Measurements from ENCODE around the gene VRK1. TPM values are rescaled to one million over a fixed set of nuclear protein-coding genes. Genes with fewer than 3 reads are reported as not detected.

The VRK1 gene
- total RNA-seq, 1 experiment from 2014 or later, result 39.1 TPM

DNA sequence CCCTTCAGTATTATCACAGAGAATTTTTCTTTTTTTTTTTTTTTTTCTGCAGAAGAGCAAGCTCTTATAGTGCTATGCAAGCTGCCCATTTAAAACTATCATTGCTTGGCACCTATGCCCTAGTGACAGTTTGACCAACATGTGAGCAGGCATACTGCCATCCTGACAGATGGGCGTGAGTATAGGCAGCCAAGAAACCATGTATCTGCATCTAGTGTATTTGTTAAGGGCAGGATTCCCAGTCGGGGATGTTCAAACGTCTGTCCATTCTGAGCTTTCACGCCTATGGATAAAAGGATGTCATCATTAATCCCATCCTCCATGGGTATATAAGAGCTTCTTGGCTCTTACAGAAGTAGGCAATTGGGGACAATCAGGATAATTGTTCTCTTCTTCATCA is 8.8 kb downstream of the VRK1 start:
- ATAC-seq, result no peak; the same call in none of the 2 replicates
- Histone ChIP-seq H3K9me3 (ENCODE audit: low read length) (no peaks in the 10 kb centered on the region), H3F3A (ENCODE audit: low read length, unreplicated experiment) (no peaks in the 10 kb centered on the region), H4K20me1 (ENCODE audit: low read length) (peaks cover 11% of the 10 kb centered on the region), H2AFZ (ENCODE audit: low read length) (no peak overlapping the region), H3K36me3 (ENCODE audit: low read depth, low read length) (no peaks in the 10 kb centered on the region; the same call in 1 of the 2 replicates), H3K4me1 (ENCODE audit: insufficient read depth, low read length) (peaks cover 15% of the 10 kb centered on the region; the same call in 1 of the 2 replicates), H3K79me2 (ENCODE audit: low read length) (peaks cover 100% of the 10 kb centered on the region), H3K4me3 (ENCODE audit: low read length) (no peak overlapping the region), H3K27ac (ENCODE audit: low read length) (no peak overlapping the region), H3K9me2 (replicated peaks; ENCODE audit: low read length) (no peaks in the 10 kb centered on the region), H3K4me2 (ENCODE audit: low read length) (no peak overlapping the region), H3K27me3 (ENCODE audit: low read length) (no peaks in the 10 kb centered on the region), H3K9ac (ENCODE audit: low read length) (no peak overlapping the region)
- CTCF ChIA-PET, result no interaction called here
- DNase-seq, result peak; percentile 15
- no TSS peak for BruUV-seq (replicated peaks)
- intact Hi-C loops (cut with micrococcal nuclease), result no loop called here
- TF ChIP-seq CTCF (conservative IDR thresholded peaks at IDR 0.05; ENCODE audit: low read depth, low read length), result no peak
- TF ChIP-seq EZH2 (IDR thresholded peaks at IDR 0.05; ENCODE audit: low read length, unreplicated experiment), result no peak
- no peak for TF ChIP-seq EZH2phosphoT487 (IDR thresholded peaks at IDR 0.05; ENCODE audit: borderline replicate concordance, low read length)
- POLR2A ChIA-PET (ENCODE audit: unreplicated experiment), result no interaction called here

DNA sequence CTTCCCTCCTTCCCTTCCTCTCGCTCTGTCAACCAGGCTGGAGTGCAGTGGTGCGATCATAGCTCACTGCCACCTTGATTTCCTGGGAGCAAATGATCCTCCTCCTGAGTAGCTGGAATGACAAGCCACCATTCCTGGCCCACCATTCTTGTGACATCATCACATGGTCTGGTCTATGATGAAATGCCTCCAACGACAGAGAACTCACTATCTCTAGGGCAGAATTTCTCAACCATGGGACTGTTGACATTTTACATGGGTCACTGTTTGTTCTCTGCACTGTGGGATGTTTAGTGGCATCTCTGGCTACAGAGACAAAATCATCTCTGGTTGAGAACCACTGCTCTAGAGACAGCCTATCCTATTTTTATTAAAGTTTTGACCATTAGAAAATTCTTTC is 9.7 kb downstream of the VRK1 start:
- Histone ChIP-seq H2AFZ (ENCODE audit: low read length) (no peak overlapping the region), H3F3A (ENCODE audit: low read length, unreplicated experiment) (no peaks in the 10 kb centered on the region), H3K4me3 (ENCODE audit: low read length) (no peak overlapping the region), H3K9me2 (replicated peaks; ENCODE audit: low read length) (no peaks in the 10 kb centered on the region), H3K9ac (ENCODE audit: low read length) (no peak overlapping the region), H3K4me2 (ENCODE audit: low read length) (no peak overlapping the region), H3K4me1 (ENCODE audit: insufficient read depth, low read length) (peaks cover 24% of the 10 kb centered on the region; the same call in 1 of the 2 replicates), H3K9me3 (ENCODE audit: low read length) (no peaks in the 10 kb centered on the region), H3K36me3 (ENCODE audit: low read depth, low read length) (no peaks in the 10 kb centered on the region; the same call in 1 of the 2 replicates), H4K20me1 (ENCODE audit: low read length) (peaks cover 9% of the 10 kb centered on the region; the same call in 1 of the 2 replicates), H3K79me2 (ENCODE audit: low read length) (peaks cover 100% of the 10 kb centered on the region), H3K27ac (ENCODE audit: low read length) (no peak overlapping the region), H3K27me3 (ENCODE audit: low read length) (no peaks in the 10 kb centered on the region)
- POLR2A ChIA-PET (ENCODE audit: unreplicated experiment), result no interaction called here
- CTCF ChIA-PET, result interaction anchor here (0.7 kb wide), 1 partner anchor 248 kb away, joined by 3 read pairs; no protein-coding TSS in a partner anchor
- no TSS peak for BruUV-seq (replicated peaks)
- TF ChIP-seq CTCF (conservative IDR thresholded peaks at IDR 0.05; ENCODE audit: low read depth, low read length), result no peak
- no peak for TF ChIP-seq EZH2 (IDR thresholded peaks at IDR 0.05; ENCODE audit: low read length, unreplicated experiment)
- TF ChIP-seq EZH2phosphoT487 (IDR thresholded peaks at IDR 0.05; ENCODE audit: borderline replicate concordance, low read length), result no peak
- ATAC-seq (no peak), DNase-seq (no peak)
- intact Hi-C loops (cut with micrococcal nuclease), result no loop called here

- Histone ChIP-seq H3K9me3 (ENCODE audit: low read length) (no peaks in the 10 kb centered on the region), H3K36me3 (ENCODE audit: low read depth, low read length) (no peaks in the 10 kb centered on the region; the same call in 1 of the 2 replicates), H3K27ac (ENCODE audit: low read length) (no peak overlapping the region), H3F3A (ENCODE audit: low read length, unreplicated experiment) (no peaks in the 10 kb centered on the region), H3K79me2 (ENCODE audit: low read length) (peaks cover 100% of the 10 kb centered on the region), H3K4me1 (ENCODE audit: insufficient read depth, low read length) (peaks cover 27% of the 10 kb centered on the region; the same call in 1 of the 2 replicates), H3K9me2 (replicated peaks; ENCODE audit: low read length) (no peaks in the 10 kb centered on the region), H3K27me3 (ENCODE audit: low read length) (no peaks in the 10 kb centered on the region), H3K9ac (ENCODE audit: low read length) (no peak overlapping the region), H3K4me3 (ENCODE audit: low read length) (no peak overlapping the region), H2AFZ (ENCODE audit: low read length) (no peak overlapping the region), H3K4me2 (ENCODE audit: low read length) (no peak overlapping the region), H4K20me1 (ENCODE audit: low read length) (peaks cover 5% of the 10 kb centered on the region; the same call in 1 of the 2 replicates)
- CTCF ChIA-PET, result no interaction called here
- TF ChIP-seq EZH2phosphoT487 (IDR thresholded peaks at IDR 0.05; ENCODE audit: borderline replicate concordance, low read length) (no peak), EZH2 (IDR thresholded peaks at IDR 0.05; ENCODE audit: low read length, unreplicated experiment) (no peak), CTCF (conservative IDR thresholded peaks at IDR 0.05; ENCODE audit: low read depth, low read length) (no peak)
- no peak for ATAC-seq
- DNase-seq, result no peak
- BruUV-seq (replicated peaks), result no TSS peak
- intact Hi-C loops (cut with micrococcal nuclease), result no loop called here
- POLR2A ChIA-PET (ENCODE audit: unreplicated experiment), result no interaction called here
Measured at GRCh38 chr14:96808619-96809406, 11.6 kb downstream of the VRK1 start.

Measured in PC-3 (cell line).